K562 (cell line): ENCODE measurements around the gene LRRC15. TPM values are rescaled to one million over a fixed set of nuclear protein-coding genes. Genes with fewer than 3 reads are reported as not detected.

Experiments used
- BRF1 ChIP-seq: IDR thresholded peaks from 3 replicates; pipeline ENCODE4 v1.6.1; 2011; ENCODE audit warnings: borderline replicate concordance, mild to moderate bottlenecking; ENCODE audit not compliant: insufficient read length; ENCODE audit errors: extremely low read depth
- ETV1 ChIP-seq: fragments of 450-650 bp; conservative IDR thresholded peaks from 2 replicates; pipeline ENCODE4 v1.6.1; 2016; ENCODE audit warnings: missing genetic modification characterization, control low read depth, low read depth, missing compliant biosample characterization
- GTF3C2 ChIP-seq: IDR thresholded peaks from 3 replicates; pipeline ENCODE4 v1.6.1; 2011; ENCODE audit warnings: borderline replicate concordance, mild to moderate bottlenecking, moderate library complexity; ENCODE audit not compliant: insufficient read length; ENCODE audit errors: extremely low read depth
- KLF10 ChIP-seq: fragments of 250-450 bp; sonication (Bioruptor Pico); IDR thresholded peaks from 2 replicates; pipeline ENCODE4 v1.6.1; 2021; ENCODE audit warnings: matching md5 sums
- MAX ChIP-seq: sonication (generic); formaldehyde crosslinking; IDR thresholded peaks from 2 replicates; pipeline ENCODE4 v1.9.0; 2022; ENCODE audit warnings: mild to moderate bottlenecking, missing genetic modification reagents
- NFATC3 ChIP-seq: fragments of 450-650 bp; IDR thresholded peaks from 2 replicates; pipeline ENCODE4 v1.6.1; 2017; ENCODE audit warnings: mild to moderate bottlenecking
- PATZ1 ChIP-seq: fragments of 250-450 bp; sonication (Bioruptor Pico); IDR thresholded peaks from 2 replicates; pipeline ENCODE4 v1.5.0; 2020; ENCODE audit warnings: mild to moderate bottlenecking, borderline replicate concordance
- PPARD ChIP-seq: fragments of 250-450 bp; sonication (Bioruptor Pico); IDR thresholded peaks from 2 replicates; pipeline ENCODE4 v1.8.0; 2022; ENCODE audit warnings: inconsistent platforms, mild to moderate bottlenecking, moderate library complexity
- RCOR1 ChIP-seq, 2 experiments: IDR thresholded peaks; 2 replicates each; pipeline ENCODE4 v1.6.1; 2012; ENCODE audit warnings: low read depth in 2 of 2, low read length in 2 of 2, borderline replicate concordance in 1 of 2, improper control_type of control experiment in 1 of 2
- SRF ChIP-seq, 2 experiments: fragments of 250-450, 450-650 bp in 1 of 2; sonication (Bioruptor Pico) in 1 of 2; sonication (generic) in 1 of 2; formaldehyde crosslinking; IDR thresholded peaks; 2 replicates each; pipeline versions ENCODE4 v1.5.0 to v1.5.1; 2020 to 2022; ENCODE audit warnings: mild to moderate bottlenecking in 1 of 2, missing genetic modification reagents in 1 of 2
- SRSF1 ChIP-seq: fragments of 200-400 bp; formaldehyde crosslinking; IDR thresholded peaks from 2 replicates; pipeline ENCODE4 v1.6.1; 2017; ENCODE audit warnings: mild to moderate bottlenecking, low read depth, low read length, moderate library complexity
- ZNF184 ChIP-seq: sonication (generic); formaldehyde crosslinking; IDR thresholded peaks from 2 replicates; pipeline ENCODE4 v1.5.0; 2020; ENCODE audit warnings: missing genetic modification reagents
- ZNF444 ChIP-seq: fragments of 250-450 bp; sonication (Bioruptor Pico); IDR thresholded peaks from 2 replicates; pipeline ENCODE4 v1.4.0; 2020; ENCODE audit warnings: mild to moderate bottlenecking, moderate library complexity
- ZNF592 ChIP-seq: fragments of 450-650 bp; IDR thresholded peaks from 2 replicates; pipeline ENCODE4 v1.6.1; 2017; ENCODE audit warnings: antibody characterized with exemption, mild to moderate bottlenecking
- ZNF696 ChIP-seq: fragments of 250-450 bp; sonication (Bioruptor Pico); conservative IDR thresholded peaks from 2 replicates; pipeline ENCODE4 v1.4.0; 2020; ENCODE audit warnings: mild to moderate bottlenecking, moderate library complexity
- ZZZ3 ChIP-seq: fragments of 450-650 bp; IDR thresholded peaks from 2 replicates; pipeline ENCODE4 v1.6.1; 2016; ENCODE audit warnings: antibody characterized with exemption, mild to moderate bottlenecking, moderate library complexity
- polyA plus RNA-seq, 8 experiments: library from polyadenylated mRNA; depleted of rRNA in 4 of 8; stranded (reverse) in 5 of 8; unstranded in 3 of 8; fragments of >200 nt; fragmentation: Nextera tagmentation in 2 of 8; fragmentation: Illumina TruSeq in 1 of 8; extraction: Ambion mirVana in 2 of 8; extraction: Trizol in 1 of 8; gene quantifications; 2 replicates each; pipeline versions ENCODE4 v1.2.1 to v1.2.3, GENCODE V29; 2011 to 2014; ENCODE audit warnings: inconsistent platforms in 1 of 8, missing spikeins in 1 of 8
- total RNA-seq, 7 experiments: library from RNA; depleted of rRNA in 6 of 7; stranded (reverse); fragments of >200 nt in 6 of 7; fragmentation: Illumina TruSeq in 2 of 7; extraction: Trizol in 2 of 7; gene quantifications; 2 replicates each; pipeline versions ENCODE4 v1.2.1 to v1.2.3, GENCODE V29; 2011 to 2021; ENCODE audit warnings: low replicate concordance in 1 of 7

Gene LRRC15
- total and polyA plus RNA-seq, 9 of the 15 experiments (the other 6 are each of a cell fraction or from before 2014, with no cell fraction given), result not detected

GRCh38 chr3:194326192-194326967 lies 43.2 kb downstream of the LRRC15 start (continued):
- TF ChIP-seq ZNF444 (CRISPR knock-in tag) (no peak), SRF (CRISPR knock-in tag; IDR thresholded peaks at IDR 0.05) (no peak), ZNF184 (no peak), GTF3C2 (no peak), ZNF696 (no peak), MAX (CRISPR knock-in tag) (no peak), PATZ1 (CRISPR knock-in tag) (no peak), RCOR1 (IDR thresholded peaks at IDR 0.05; ENCODE audit: borderline replicate concordance in 1 of 2, low read depth in 2 of 2, low read length in 2 of 2) (no peak), ZNF592 (no peak), ZZZ3 (no peak), PPARD (no peak), SRSF1 (no peak), KLF10 (CRISPR knock-in tag) (no peak), NFATC3 (no peak), ETV1 (tag) (no peak), BRF1 (no peak)
